Body of pancreas (tissue), 4 donors: ENCODE results near the gene ZNF579.

ENCODE experiments used
- CTCF ChIP-seq, 7 experiments: fragments of 450-650 bp in 4 of 7; fragments of 200-600 bp in 3 of 7; sonication (generic) in 3 of 7; IDR thresholded peaks; one replicate each; pipeline ENCODE4 v1.5.1; 2016 to 2019; ENCODE audit warnings: antibody characterized with exemption in 7 of 7
- POLR2A ChIP-seq, 3 donors: fragments of 450-650 bp; IDR thresholded peaks; one replicate each; pipeline ENCODE4 v1.6.1; 2016; ENCODE audit warnings: antibody characterized with exemption in 3 of 3, mild to moderate bottlenecking in 2 of 3

GRCh38 chr19:55545443-55545842 lies 35.2 kb downstream of the ZNF579 start, which contains the start of gene SBK3:
- TF ChIP-seq CTCF (IDR thresholded peaks at IDR 0.05) (no peak), POLR2A (IDR thresholded peaks at IDR 0.05) (no peak)
